HepG2 (cell line): ENCODE results near the gene NECAB2. TPM values are rescaled to one million over a fixed set of nuclear protein-coding genes. Genes with fewer than 3 reads are reported as not detected.

Source experiments
- CBX2 ChIP-seq, 2 experiments: fragments of 200-600 bp in 1 of 2; sonication (generic); formaldehyde crosslinking in 1 of 2; IDR thresholded peaks; 2 replicates each; pipeline versions ENCODE4 v1.7.0 to v1.8.1; 2018 to 2022; ENCODE audit warnings: low read depth in 2 of 2, low read length in 1 of 2, mild to moderate bottlenecking in 1 of 2, missing genetic modification reagents in 1 of 2
- EHMT2 ChIP-seq: fragments of 200-600 bp; sonication (generic); IDR thresholded peaks from 2 replicates; pipeline ENCODE4 v1.7.0; 2017; ENCODE audit warnings: antibody characterized with exemption, low read depth, low read length, borderline replicate concordance
- ISX ChIP-seq: sonication (generic); formaldehyde crosslinking; conservative IDR thresholded peaks from 2 replicates; pipeline ENCODE4 v1.5.0; 2020; ENCODE audit warnings: missing genetic modification reagents
- MTA1 ChIP-seq: sonication (generic); formaldehyde crosslinking; IDR thresholded peaks from 2 replicates; pipeline ENCODE4 v1.4.0; 2020; ENCODE audit warnings: missing genetic modification reagents, mild to moderate bottlenecking, borderline replicate concordance
- NFKB2 ChIP-seq: sonication (generic); formaldehyde crosslinking; IDR thresholded peaks from 2 replicates; pipeline ENCODE4 v1.4.0; 2020; ENCODE audit warnings: missing genetic modification reagents, borderline replicate concordance
- NR1H2 ChIP-seq: sonication (generic); formaldehyde crosslinking; IDR thresholded peaks from 2 replicates; pipeline ENCODE4 v1.8.1; 2022; ENCODE audit warnings: low read depth, missing genetic modification reagents, borderline replicate concordance
- RFX1 ChIP-seq: fragments of 450-650 bp; IDR thresholded peaks from 2 replicates; pipeline ENCODE4 v1.6.1; 2017
- RFXAP ChIP-seq: sonication (generic); formaldehyde crosslinking; IDR thresholded peaks from 2 replicates; pipeline ENCODE4 v1.4.0; 2020; ENCODE audit warnings: missing genetic modification reagents, borderline replicate concordance
- SNAPC2 ChIP-seq: sonication (generic); formaldehyde crosslinking; IDR thresholded peaks from 2 replicates; pipeline ENCODE4 v1.8.1; 2022; ENCODE audit warnings: mild to moderate bottlenecking, missing genetic modification reagents
- SRSF9 ChIP-seq: fragments of 200-400 bp; formaldehyde crosslinking; IDR thresholded peaks from 2 replicates; pipeline ENCODE4 v1.6.1; 2018; ENCODE audit warnings: borderline replicate concordance, mild to moderate bottlenecking, low read depth, low read length; ENCODE audit not compliant: insufficient read depth, poor library complexity, severe bottlenecking
- TOPORS ChIP-seq: sonication (generic); formaldehyde crosslinking; IDR thresholded peaks from 2 replicates; pipeline ENCODE4 v1.8.0; 2023; ENCODE audit warnings: mild to moderate bottlenecking, missing genetic modification reagents
- ZBTB20 ChIP-seq: sonication (generic); formaldehyde crosslinking; IDR thresholded peaks from 2 replicates; pipeline ENCODE4 v1.8.1; 2023; ENCODE audit warnings: missing genetic modification reagents, low read depth, mild to moderate bottlenecking, borderline replicate concordance
- ZNF136 ChIP-seq: sonication (generic); formaldehyde crosslinking; IDR thresholded peaks from 2 replicates; pipeline ENCODE4 v1.8.1; 2022; ENCODE audit warnings: low read depth, mild to moderate bottlenecking, moderate library complexity, missing genetic modification reagents
- ZNF468 ChIP-seq: sonication (generic); formaldehyde crosslinking; IDR thresholded peaks from 2 replicates; pipeline ENCODE4 v1.8.0; 2022; ENCODE audit warnings: mild to moderate bottlenecking, moderate library complexity, missing genetic modification reagents
- ZNF530 ChIP-seq: sonication (generic); formaldehyde crosslinking; IDR thresholded peaks from 2 replicates; pipeline ENCODE4 v1.5.0; 2020; ENCODE audit warnings: low read depth, mild to moderate bottlenecking, missing genetic modification reagents
- ZNF724P ChIP-seq: sonication (generic); formaldehyde crosslinking; IDR thresholded peaks from 2 replicates; pipeline ENCODE4 v1.8.0; 2022; ENCODE audit warnings: missing genetic modification reagents, borderline replicate concordance
- ZNF790 ChIP-seq: sonication (generic); formaldehyde crosslinking; IDR thresholded peaks from 2 replicates; pipeline ENCODE4 v1.8.0; 2022; ENCODE audit warnings: missing genetic modification reagents, mild to moderate bottlenecking, borderline replicate concordance
- ZNF816 ChIP-seq: sonication (generic); formaldehyde crosslinking; IDR thresholded peaks from 2 replicates; pipeline ENCODE4 v1.8.0; 2022; ENCODE audit warnings: missing genetic modification reagents, mild to moderate bottlenecking, borderline replicate concordance
- polyA plus RNA-seq, 8 experiments: library from polyadenylated mRNA; depleted of rRNA in 3 of 8; stranded (reverse) in 7 of 8; unstranded in 1 of 8; fragments of >200 nt; fragmentation: Illumina TruSeq in 4 of 8; extraction: Trizol in 4 of 8; gene quantifications; 2 replicates each; pipeline versions ENCODE4 v1.2.1 to v1.2.3, GENCODE V29; 2011 to 2016; ENCODE audit warnings: low read depth in 4 of 8, missing spikeins in 1 of 8, mixed read lengths in 1 of 8; ENCODE audit not compliant: insufficient read depth in 1 of 8
- total RNA-seq, 5 experiments: library from RNA; depleted of rRNA; stranded (reverse); fragments of >200 nt; fragmentation: Illumina TruSeq; extraction: Trizol; gene quantifications; 2 replicates each; pipeline ENCODE4 v1.2.3, GENCODE V29; 2016; ENCODE audit warnings: low read depth in 1 of 5
- TF ChIP-seq, protein P1 (sequence below): sonication (generic); formaldehyde crosslinking; IDR thresholded peaks from 2 replicates; pipeline ENCODE4 v1.8.0; 2022; ENCODE audit warnings: missing genetic modification reagents, mild to moderate bottlenecking, inconsistent platforms, borderline replicate concordance
- TF ChIP-seq, protein P2 (sequence below): sonication (generic); formaldehyde crosslinking; IDR thresholded peaks from 2 replicates; pipeline ENCODE4 v1.5.1; 2020; ENCODE audit warnings: mild to moderate bottlenecking, missing genetic modification reagents
- TF ChIP-seq, protein P3 (sequence below): sonication (generic); formaldehyde crosslinking; IDR thresholded peaks from 2 replicates; pipeline ENCODE4 v1.4.0; 2020; ENCODE audit warnings: missing genetic modification reagents
- TF ChIP-seq, protein P4 (sequence below): sonication (generic); formaldehyde crosslinking; IDR thresholded peaks from 2 replicates; pipeline ENCODE4 v1.8.0; 2022; ENCODE audit warnings: mild to moderate bottlenecking, missing genetic modification reagents; ENCODE audit not compliant: insufficient replicate concordance

The NECAB2 gene
- total and polyA plus RNA-seq, 2 of the 13 experiments (the other 11 are each of a cell fraction or from before 2014, with no cell fraction given), result 0.21 to 0.49 TPM

DNA sequence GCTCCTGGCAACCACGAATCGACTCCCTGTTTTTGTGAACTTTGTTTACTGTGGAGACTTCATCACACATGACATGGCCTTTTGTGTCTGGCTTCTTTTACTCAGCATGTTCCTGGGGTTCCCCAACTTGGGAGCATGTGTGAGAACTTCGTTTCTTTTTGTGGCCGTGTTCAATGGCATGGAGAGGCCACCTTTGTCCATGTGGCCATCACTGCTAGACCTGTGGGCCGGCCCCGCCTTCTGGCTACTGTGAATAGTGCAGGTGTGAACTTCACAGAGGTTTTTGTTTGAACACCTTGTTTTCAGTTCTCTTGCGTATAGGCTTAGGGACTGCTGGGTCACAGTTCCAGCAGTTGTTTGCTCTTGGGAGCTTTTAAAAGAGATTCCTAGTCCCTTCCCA lies 80.2 kb downstream of the NECAB2 start (continued):
- TF ChIP-seq, protein P1, sequence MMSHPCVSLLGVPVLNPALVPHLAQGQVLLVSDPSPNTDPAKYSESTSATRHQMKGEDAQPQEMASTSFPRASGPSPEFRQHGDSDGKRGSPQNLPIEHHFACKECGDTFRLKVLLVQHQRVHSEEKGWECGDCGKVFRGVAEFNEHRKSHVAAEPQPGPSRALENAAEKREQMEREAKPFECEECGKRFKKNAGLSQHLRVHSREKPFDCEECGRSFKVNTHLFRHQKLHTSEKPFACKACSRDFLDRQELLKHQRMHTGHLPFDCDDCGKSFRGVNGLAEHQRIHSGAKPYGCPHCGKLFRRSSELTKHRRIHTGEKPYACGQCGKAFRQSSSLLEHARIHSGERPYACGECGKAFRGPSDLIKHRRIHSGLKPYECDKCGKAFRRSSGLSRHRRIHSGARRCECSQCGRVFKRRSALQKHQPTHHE (CRISPR knock-in tag), result no peak
- no peak for TF ChIP-seq ZBTB20
- no peak for TF ChIP-seq TOPORS
- TF ChIP-seq NR1H2 (CRISPR knock-in tag), result no peak
- no peak for TF ChIP-seq SRSF9
- TF ChIP-seq NFKB2 (CRISPR knock-in tag), result no peak
- 0 out of 2 replicates have a peak, but pooled peaks have one; percentile 39 for TF ChIP-seq EHMT2
- TF ChIP-seq, protein P2, sequence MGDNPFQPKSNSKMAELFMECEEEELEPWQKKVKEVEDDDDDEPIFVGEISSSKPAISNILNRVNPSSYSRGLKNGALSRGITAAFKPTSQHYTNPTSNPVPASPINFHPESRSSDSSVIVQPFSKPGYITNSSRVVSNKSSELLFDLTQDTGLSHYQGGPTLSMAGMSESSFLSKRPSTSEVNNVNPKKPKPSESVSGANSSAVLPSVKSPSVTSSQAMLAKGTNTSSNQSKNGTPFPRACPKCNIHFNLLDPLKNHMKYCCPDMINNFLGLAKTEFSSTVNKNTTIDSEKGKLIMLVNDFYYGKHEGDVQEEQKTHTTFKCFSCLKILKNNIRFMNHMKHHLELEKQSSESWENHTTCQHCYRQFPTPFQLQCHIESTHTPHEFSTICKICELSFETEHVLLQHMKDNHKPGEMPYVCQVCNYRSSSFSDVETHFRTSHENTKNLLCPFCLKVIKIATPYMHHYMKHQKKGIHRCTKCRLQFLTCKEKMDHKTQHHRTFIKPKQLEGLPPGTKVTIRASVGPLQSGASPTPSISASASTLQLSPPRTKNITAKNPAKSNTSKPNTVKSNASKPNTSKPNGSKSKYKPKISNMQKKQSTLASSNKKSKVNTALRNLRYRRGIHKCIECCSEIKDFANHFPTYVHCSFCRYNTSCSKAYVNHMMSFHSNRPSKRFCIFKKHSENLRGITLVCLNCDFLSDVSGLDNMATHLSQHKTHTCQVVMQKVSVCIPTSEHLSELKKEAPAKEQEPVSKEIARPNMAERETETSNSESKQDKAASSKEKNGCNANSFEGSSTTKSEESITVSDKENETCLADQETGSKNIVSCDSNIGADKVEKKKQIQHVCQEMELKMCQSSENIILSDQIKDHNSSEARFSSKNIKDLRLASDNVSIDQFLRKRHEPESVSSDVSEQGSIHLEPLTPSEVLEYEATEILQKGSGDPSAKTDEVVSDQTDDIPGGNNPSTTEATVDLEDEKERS (CRISPR knock-in tag), result no peak
- TF ChIP-seq MTA1, result no peak
- no peak for TF ChIP-seq ZNF136 (CRISPR knock-in tag)
- no peak for TF ChIP-seq ZNF724P
- TF ChIP-seq ZNF468 (CRISPR knock-in tag), result no peak
- TF ChIP-seq ZNF790, result no peak
- no peak for TF ChIP-seq SNAPC2 (CRISPR knock-in tag)
- no peak for TF ChIP-seq ZNF530 (CRISPR knock-in tag)
- TF ChIP-seq RFX1, result no peak
- 0 out of 2 replicates have a peak, but pooled peaks have one; percentile 28 for TF ChIP-seq RFXAP (CRISPR knock-in tag)
- TF ChIP-seq ZNF816 (CRISPR knock-in tag), result no peak
- TF ChIP-seq CBX2 (IDR thresholded peaks at IDR 0.05; ENCODE audit: low read depth, low read length), result no peak
- no peak for TF ChIP-seq CBX2 (CRISPR knock-in tag; IDR thresholded peaks at IDR 0.05; ENCODE audit: low read depth)
- TF ChIP-seq, protein P3, sequence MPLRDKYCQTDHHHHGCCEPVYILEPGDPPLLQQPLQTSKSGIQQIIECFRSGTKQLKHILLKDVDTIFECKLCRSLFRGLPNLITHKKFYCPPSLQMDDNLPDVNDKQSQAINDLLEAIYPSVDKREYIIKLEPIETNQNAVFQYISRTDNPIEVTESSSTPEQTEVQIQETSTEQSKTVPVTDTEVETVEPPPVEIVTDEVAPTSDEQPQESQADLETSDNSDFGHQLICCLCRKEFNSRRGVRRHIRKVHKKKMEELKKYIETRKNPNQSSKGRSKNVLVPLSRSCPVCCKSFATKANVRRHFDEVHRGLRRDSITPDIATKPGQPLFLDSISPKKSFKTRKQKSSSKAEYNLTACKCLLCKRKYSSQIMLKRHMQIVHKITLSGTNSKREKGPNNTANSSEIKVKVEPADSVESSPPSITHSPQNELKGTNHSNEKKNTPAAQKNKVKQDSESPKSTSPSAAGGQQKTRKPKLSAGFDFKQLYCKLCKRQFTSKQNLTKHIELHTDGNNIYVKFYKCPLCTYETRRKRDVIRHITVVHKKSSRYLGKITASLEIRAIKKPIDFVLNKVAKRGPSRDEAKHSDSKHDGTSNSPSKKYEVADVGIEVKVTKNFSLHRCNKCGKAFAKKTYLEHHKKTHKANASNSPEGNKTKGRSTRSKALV (CRISPR knock-in tag), result no peak
- TF ChIP-seq ISX (CRISPR knock-in tag), result no peak
- TF ChIP-seq, protein P4, sequence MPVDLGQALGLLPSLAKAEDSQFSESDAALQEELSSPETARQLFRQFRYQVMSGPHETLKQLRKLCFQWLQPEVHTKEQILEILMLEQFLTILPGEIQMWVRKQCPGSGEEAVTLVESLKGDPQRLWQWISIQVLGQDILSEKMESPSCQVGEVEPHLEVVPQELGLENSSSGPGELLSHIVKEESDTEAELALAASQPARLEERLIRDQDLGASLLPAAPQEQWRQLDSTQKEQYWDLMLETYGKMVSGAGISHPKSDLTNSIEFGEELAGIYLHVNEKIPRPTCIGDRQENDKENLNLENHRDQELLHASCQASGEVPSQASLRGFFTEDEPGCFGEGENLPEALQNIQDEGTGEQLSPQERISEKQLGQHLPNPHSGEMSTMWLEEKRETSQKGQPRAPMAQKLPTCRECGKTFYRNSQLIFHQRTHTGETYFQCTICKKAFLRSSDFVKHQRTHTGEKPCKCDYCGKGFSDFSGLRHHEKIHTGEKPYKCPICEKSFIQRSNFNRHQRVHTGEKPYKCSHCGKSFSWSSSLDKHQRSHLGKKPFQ (CRISPR knock-in tag), result no peak
